ENCODE measurements around the gene MRPL36.

- TF ChIP-seq CTCF (conservative IDR thresholded peaks at IDR 0.05): no peak
- TF ChIP-seq EZH2 (IDR thresholded peaks at IDR 0.05; ENCODE audit: low read depth): 0 out of 2 replicates have a peak, but pooled peaks have one; percentile 47
Observed at GRCh38 chr5:1834721-1835429, 35.2 kb upstream of the MRPL36 start.
